Activated T-cell treated with anti-CD3 and anti-CD28 coated beads for 24 hours (primary cell): Measurements from ENCODE around the gene GORASP2.
A peak's percentile ranks its signal among the peaks of the same experiment; 100 is the strongest.

ENCODE experiments used
- DNase-seq: peaks from one replicate; pipeline ENCODE4 v3.0.0-alpha.2; 2020; ENCODE audit warnings: low read depth

GORASP2 gene

GRCh38 chr2:170966648-170967396 is 37.8 kb downstream of the GORASP2 start:
- no peak for DNase-seq

GRCh38 chr2:170967553-170967952 is 38.5 kb downstream of the GORASP2 start:
- no peak for DNase-seq

- DNase-seq, result no peak
These were observed 39.4 kb downstream of the GORASP2 start for GRCh38 chr2:170968205-170969003.

- no peak for DNase-seq
These were observed 40.0 kb downstream of the GORASP2 start for GRCh38 chr2:170969030-170969429.

- DNase-seq, result no peak
These were observed 40.9 kb downstream of the GORASP2 start for GRCh38 chr2:170969872-170970496.

GRCh38 chr2:170971071-170971470 is 42.0 kb downstream of the GORASP2 start:
- DNase-seq, result no peak

GRCh38 chr2:170972296-170973224 is 43.5 kb downstream of the GORASP2 start:
- DNase-seq, result no peak

GRCh38 chr2:170973225-170973491 is 44.1 kb downstream of the GORASP2 start:
- no peak for DNase-seq

- DNase-seq, result peak; percentile 84
These were observed 44.6 kb downstream of the GORASP2 start for GRCh38 chr2:170973492-170974303.

GRCh38 chr2:170974304-170974993 is 45.4 kb downstream of the GORASP2 start:
- no peak for DNase-seq

- DNase-seq, result no peak
These were observed 46.3 kb downstream of the GORASP2 start for GRCh38 chr2:170975127-170975942.

- DNase-seq, result no peak
These were observed 46.9 kb downstream of the GORASP2 start for GRCh38 chr2:170975943-170976270.

- no peak for DNase-seq
These were observed 55.0 kb downstream of the GORASP2 start for GRCh38 chr2:170984079-170984478.

GRCh38 chr2:170985407-170985806 is 56.4 kb downstream of the GORASP2 start:
- no peak for DNase-seq

- no peak for DNase-seq
These were observed 57.7 kb downstream of the GORASP2 start for GRCh38 chr2:170986566-170987258.

GRCh38 chr2:170991398-170992182 is 62.5 kb downstream of the GORASP2 start:
- DNase-seq, result no peak

- no peak for DNase-seq
These were observed 67.3 kb downstream of the GORASP2 start for GRCh38 chr2:170996316-170996715.

GRCh38 chr2:170997893-170998597 is 69.0 kb downstream of the GORASP2 start:
- no peak for DNase-seq
